ENCODE results near the gene DCHS1.

DCHS1 gene

GRCh38 chr11:6621711-6622211, 33.8 kb downstream of the DCHS1 start:
- TF ChIP-seq, protein P1, sequence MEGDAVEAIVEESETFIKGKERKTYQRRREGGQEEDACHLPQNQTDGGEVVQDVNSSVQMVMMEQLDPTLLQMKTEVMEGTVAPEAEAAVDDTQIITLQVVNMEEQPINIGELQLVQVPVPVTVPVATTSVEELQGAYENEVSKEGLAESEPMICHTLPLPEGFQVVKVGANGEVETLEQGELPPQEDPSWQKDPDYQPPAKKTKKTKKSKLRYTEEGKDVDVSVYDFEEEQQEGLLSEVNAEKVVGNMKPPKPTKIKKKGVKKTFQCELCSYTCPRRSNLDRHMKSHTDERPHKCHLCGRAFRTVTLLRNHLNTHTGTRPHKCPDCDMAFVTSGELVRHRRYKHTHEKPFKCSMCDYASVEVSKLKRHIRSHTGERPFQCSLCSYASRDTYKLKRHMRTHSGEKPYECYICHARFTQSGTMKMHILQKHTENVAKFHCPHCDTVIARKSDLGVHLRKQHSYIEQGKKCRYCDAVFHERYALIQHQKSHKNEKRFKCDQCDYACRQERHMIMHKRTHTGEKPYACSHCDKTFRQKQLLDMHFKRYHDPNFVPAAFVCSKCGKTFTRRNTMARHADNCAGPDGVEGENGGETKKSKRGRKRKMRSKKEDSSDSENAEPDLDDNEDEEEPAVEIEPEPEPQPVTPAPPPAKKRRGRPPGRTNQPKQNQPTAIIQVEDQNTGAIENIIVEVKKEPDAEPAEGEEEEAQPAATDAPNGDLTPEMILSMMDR (IDR thresholded peaks at IDR 0.05; ENCODE audit: insufficient read depth, low read depth, low read length, missing control alignments) = no peak

GRCh38 chr11:6620636-6621035, 35.0 kb downstream of the DCHS1 start:
- no peak overlapping the region for H3K4me3 ChIP-seq (ENCODE audit: low read length)
- no peak for DNase-seq (ENCODE audit: low read depth)
- TF ChIP-seq, protein P1 (IDR thresholded peaks at IDR 0.05; ENCODE audit: insufficient read depth, low read depth, low read length, missing control alignments) = no peak

More at GRCh38 chr11:6621711-6622211, 33.8 kb downstream of the DCHS1 start:
- H3K4me3 ChIP-seq (ENCODE audit: low read length) = no peak overlapping the region
- DNase-seq (ENCODE audit: low read depth) = no peak

DNA sequence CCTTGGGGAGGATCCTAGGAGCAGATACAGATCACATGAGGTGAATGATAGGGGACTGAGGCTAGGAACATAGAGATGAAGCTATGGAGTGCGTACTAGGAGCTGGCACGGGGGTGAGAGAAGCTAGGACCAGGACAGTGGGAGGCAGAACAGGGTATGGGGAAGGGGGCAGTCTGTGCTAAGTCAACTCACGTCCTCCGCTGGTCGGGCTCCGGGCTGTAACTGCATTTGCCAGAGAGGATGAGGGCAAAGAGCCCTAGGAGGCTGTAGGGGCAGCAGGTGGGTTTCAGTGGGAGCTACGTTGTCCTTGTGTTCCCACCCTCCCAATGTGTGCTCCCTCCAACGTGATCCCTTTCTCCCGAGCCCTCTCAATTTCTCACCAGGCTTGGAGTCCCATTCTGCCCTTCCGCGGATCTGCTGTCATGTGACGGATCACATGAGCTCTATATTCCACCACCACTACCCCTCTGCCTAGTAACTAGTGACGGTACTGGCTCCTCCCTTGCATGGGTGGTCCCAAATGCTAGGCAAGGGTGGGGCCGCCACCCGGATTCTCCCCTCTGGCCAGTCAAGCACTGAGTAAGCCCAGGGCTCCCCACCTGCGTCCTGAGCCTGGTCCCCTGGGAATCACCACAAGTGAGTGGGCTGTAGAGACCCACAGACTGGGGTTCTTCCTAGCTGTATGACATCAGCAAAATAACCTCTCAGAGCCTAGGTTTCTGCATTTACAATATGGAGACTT, 36.4 kb downstream of the DCHS1 start, which contains the start of gene TPP1:
TSS of gene TPP1 (minus strand) at position 419 of the 742 bp plus-strand sequence. CDS start at position 397, 22 bp downstream.
- peak; percentile 95 for DNase-seq (ENCODE audit: low read depth)
- peak within 1 kb of the TSS; percentile 89 for H3K4me3 ChIP-seq (ENCODE audit: low read length)

DNA sequence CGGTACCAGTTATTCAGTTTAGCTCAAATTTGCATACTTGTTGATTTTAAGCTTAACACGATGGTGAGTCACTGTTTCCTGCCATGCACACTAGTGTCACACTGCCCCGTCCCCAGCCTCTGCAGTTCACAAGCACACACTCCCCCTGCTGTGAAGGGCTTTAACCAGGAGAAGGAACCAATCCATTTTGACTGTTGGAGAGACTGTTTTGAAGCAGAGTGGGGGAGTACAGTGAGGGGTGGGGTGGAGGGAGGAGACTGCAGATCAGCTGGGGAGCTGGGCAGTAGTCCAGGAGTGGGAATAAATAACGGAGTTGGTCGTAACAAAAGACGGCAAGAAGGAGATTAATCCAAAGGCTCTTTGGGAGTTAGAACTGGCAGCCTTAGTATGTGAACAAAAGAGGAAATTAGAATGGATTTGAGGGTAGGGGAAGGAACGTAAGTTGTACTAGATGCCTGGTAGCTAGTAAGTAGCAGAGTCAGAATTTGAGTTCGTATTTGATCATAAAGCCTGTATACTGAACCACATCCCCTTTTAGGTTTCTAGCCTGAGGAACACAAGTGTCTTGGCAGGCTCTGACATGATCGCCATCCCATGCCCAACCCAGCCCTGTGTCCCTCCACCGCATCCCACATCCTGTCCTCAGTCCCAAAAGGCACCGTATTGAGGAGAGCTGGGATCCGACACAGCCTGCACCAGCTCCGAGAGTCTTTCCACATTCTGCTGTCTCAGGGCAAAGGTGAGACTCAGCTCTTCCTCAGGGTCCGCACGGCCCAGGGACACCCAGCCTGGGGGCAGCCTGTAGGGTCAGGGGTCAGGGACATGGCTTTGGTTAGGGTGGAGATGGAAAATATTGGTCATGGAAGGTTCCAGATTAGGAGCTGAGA, 37.2 kb downstream of the DCHS1 start:
- DNase-seq (ENCODE audit: low read depth) = peak; percentile 48
- TF ChIP-seq, protein P1 (IDR thresholded peaks at IDR 0.05; ENCODE audit: insufficient read depth, low read depth, low read length, missing control alignments) = no peak
- peak overlapping the region; percentile 89 for H3K4me3 ChIP-seq (ENCODE audit: low read length)

More for the DNA sequence above, 36.4 kb downstream of the DCHS1 start, which contains the start of gene TPP1:
- TF ChIP-seq, protein P1 (IDR thresholded peaks at IDR 0.05; ENCODE audit: insufficient read depth, low read depth, low read length, missing control alignments) = no peak

GRCh38 chr11:6617315-6617781, 38.3 kb downstream of the DCHS1 start:
- no peak overlapping the region for H3K4me3 ChIP-seq (ENCODE audit: low read length)
- TF ChIP-seq, protein P1 (IDR thresholded peaks at IDR 0.05; ENCODE audit: insufficient read depth, low read depth, low read length, missing control alignments) = no peak
- DNase-seq (ENCODE audit: low read depth) = no peak

DNA sequence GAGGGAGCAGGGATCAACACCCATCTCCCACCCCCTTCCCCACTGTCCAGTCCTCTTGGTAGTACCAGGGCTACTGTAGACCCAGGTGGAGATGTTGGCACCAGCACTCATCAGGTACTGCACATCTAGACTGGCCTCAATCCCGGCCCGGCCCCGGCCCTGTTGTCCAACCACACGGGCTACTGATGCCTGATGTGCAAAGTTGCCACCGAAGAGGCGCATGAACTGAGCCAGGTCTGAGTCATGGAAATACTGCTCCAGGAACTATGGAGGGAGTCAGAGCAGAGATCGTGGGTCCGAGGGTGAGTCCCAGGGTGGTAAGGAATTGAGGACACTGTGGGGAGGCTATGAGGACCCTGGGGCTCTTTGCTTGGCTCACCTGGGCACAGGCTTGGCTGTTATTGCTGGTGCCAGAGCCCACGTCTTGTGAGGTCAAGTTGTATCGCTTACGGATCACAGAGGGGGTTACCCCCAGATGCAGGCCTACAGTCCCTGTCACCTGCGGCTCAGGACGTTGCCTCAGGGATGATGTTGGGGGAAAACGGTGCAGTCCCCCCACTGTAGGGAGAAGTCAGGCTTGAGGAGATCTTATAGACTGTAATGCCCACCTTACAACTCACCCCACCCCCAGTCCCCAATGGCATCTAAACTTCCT, 38.9 kb downstream of the DCHS1 start:
- DNase-seq (ENCODE audit: low read depth) = no peak
- TF ChIP-seq, protein P1 (IDR thresholded peaks at IDR 0.05; ENCODE audit: insufficient read depth, low read depth, low read length, missing control alignments) = no peak
- no peak overlapping the region for H3K4me3 ChIP-seq (ENCODE audit: low read length)

Data from epithelial cell of esophagus (primary cell).